SJSA1 (cell line): Measurements from ENCODE around the gene POTEC. TPM values are rescaled to one million over a fixed set of nuclear protein-coding genes. Genes with fewer than 3 reads are reported as not detected.
"Not testable (repeated sequence)": the region's sequence is repeated elsewhere in the genome, so short reads cannot be mapped to it uniquely, and the experiment has no call there.

ENCODE experiments used
- DNase-seq, 2 experiments: peaks; one replicate each; pipeline ENCODE4 v3.0.0-alpha.2; 2015 to 2020; ENCODE audit warnings: low spot score in 2 of 2, low read depth in 1 of 2
- H3K27ac ChIP-seq: fragments of 250-450 bp; sonication (Bioruptor Pico); 2 replicates; pipeline ENCODE4 v1.5.1; 2020; ENCODE audit warnings: mild to moderate bottlenecking, moderate library complexity
- H3K27me3 ChIP-seq: fragments of 250-450 bp; sonication (Bioruptor Pico); replicated peaks from 2 replicates; pipeline ENCODE4 v1.5.1; 2020; ENCODE audit warnings: mild to moderate bottlenecking, moderate library complexity
- H3K36me3 ChIP-seq: fragments of 250-450 bp; sonication (Bioruptor Pico); 2 replicates; pipeline ENCODE4 v1.5.1; 2020; ENCODE audit warnings: mild to moderate bottlenecking
- H3K4me1 ChIP-seq: fragments of 250-450 bp; sonication (Bioruptor Pico); replicated peaks from 2 replicates; pipeline ENCODE4 v1.6.1; 2021; ENCODE audit warnings: mild to moderate bottlenecking
- H3K4me3 ChIP-seq: fragments of 250-450 bp; sonication (Bioruptor Pico); 2 replicates; pipeline ENCODE4 v1.5.1; 2020; ENCODE audit warnings: mild to moderate bottlenecking
- H3K9me3 ChIP-seq: fragments of 250-450 bp; sonication (Bioruptor Pico); replicated peaks from 2 replicates; pipeline ENCODE4 v1.5.1; 2020; ENCODE audit warnings: mild to moderate bottlenecking
- total RNA-seq: library from RNA; depleted of rRNA; stranded (reverse); fragments of >200 nt; shearing (Covaris generic); gene quantifications from 2 replicates; pipeline ENCODE4 v1.2.3, GENCODE V29; 2014; rRNA removed

POTEC gene
- not detected in 2 replicates for total RNA-seq

DNA sequence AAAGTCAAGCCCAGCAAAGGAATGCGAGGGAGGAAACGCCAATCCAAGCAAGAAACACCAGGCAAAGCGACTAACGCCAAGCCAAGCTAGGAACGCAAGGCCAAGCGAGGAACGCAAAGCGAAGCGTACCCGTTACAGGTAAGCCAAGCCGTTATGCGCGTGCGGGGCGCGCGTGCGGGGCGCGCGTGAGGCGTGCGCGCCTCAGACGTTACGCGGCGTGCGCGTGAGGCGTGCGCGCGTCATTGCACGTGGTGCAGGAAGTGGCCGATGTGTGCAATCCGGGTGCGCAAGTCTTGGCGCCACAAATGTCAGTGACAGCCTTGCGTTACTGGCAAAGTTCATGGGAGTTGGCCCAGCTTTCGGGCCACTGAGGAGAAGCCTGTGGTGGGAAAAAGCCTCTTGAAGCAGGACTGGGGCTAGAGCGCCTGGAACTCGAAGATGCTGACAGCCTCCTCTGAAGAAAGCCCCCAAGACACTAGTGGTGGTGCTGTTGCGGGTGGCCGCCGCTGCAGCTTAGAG is at the start of gene POTEC:
Gene POTEC (minus strand): TSS at position 155 of the 519 bp plus-strand sequence. CDS start 454 bp downstream, outside the sequence.
- not testable (repeated sequence) for H3K36me3 ChIP-seq, H3K4me3 ChIP-seq, H3K27ac ChIP-seq, H3K27me3 ChIP-seq, DNase-seq, H3K4me1 ChIP-seq, H3K9me3 ChIP-seq

DNA sequence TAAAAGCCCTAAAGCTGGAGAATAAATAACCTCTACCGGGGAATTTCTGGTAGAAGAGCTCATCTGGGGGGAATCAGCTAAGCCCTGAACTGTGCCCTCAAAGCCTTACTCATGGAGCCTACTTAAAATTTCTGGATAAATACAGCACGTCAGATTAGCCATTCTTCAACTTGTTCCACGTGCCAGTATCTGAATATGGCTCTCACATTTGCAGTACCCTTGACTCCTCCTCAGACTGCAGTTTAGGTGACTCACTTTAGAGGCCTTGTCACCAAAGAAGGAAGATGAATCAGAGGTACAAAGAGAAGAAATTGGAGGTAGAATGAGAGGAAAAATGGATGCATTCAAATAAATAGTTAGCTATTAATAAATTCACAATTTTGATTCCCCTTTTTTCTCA is 34.6 kb upstream of the POTEC start:
- Histone ChIP-seq H3K9me3 (no peaks in the 10 kb centered on the region), H3K27ac (no peak overlapping the region), H3K27me3 (no peaks in the 10 kb centered on the region), H3K4me1 (no peaks in the 10 kb centered on the region), H3K4me3 (no peak overlapping the region), H3K36me3 (no peaks in the 10 kb centered on the region)
- no peak for DNase-seq

DNA sequence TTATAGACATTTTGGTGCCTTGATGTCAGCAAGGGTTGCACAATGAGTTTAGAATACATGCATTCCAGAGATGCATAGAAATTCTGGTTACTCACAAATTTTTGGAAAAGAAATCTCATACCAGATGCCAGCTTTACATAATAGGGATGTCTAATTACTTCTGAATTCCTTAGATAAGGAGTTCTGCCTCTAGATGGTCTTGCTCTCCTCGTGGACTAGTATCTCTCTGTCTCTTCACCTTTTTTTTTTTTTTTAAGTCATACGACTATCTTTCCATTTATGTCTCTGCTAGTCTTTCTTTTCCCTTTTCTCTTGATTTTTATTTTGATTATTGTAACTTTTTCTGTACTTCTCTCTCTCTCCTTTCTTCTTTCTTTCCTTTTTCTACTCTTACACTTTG is 16.1 kb upstream of the POTEC start:
- H3K27ac ChIP-seq, DNase-seq, H3K9me3 ChIP-seq, H3K4me3 ChIP-seq, H3K4me1 ChIP-seq, H3K36me3 ChIP-seq, H3K27me3 ChIP-seq: not testable (repeated sequence)

DNA sequence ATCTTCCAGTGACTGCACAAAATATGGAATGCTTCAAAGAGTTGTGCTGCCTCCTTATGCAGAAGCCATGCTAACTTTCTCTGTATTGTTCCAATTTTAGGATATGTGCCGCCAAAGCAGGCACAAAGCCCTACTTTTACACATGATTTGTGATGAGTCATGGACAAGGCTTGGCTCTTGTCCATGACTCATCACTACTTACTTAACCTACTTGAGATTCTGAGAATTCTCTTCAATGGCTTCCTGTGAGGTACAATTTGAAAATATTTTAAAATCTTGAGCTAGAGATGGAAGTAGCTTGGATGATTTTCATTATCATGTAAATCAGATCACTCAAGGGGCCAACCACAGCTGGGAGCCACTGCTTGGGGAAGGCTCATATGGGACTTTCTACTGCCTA is 11.7 kb downstream of the POTEC start:
- not testable (repeated sequence) for H3K27me3 ChIP-seq, H3K27ac ChIP-seq, DNase-seq, H3K9me3 ChIP-seq, H3K4me3 ChIP-seq, H3K4me1 ChIP-seq, H3K36me3 ChIP-seq

DNA sequence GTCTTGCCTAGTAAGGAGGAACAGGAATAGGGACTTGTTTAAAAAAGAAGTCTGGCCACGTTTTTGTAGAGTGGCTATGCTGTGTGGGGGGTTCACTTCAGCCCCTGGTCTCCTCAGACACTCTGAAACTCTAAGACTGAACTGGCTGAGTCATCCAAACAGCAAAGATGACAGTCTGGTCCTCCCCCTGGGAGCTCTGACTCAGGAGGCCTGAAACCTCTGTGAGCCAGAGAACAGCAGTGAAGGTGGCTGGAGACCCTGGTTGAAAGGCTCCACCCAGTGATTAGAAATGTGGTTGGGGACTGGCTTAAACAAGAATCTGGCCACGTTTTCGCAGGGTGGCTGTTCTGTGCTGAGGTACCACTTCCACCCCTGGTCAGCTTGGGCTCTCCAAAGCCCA is 32.7 kb downstream of the POTEC start:
- H3K4me1 ChIP-seq, H3K27ac ChIP-seq, H3K36me3 ChIP-seq, DNase-seq, H3K27me3 ChIP-seq, H3K4me3 ChIP-seq, H3K9me3 ChIP-seq: not testable (repeated sequence)

DNA sequence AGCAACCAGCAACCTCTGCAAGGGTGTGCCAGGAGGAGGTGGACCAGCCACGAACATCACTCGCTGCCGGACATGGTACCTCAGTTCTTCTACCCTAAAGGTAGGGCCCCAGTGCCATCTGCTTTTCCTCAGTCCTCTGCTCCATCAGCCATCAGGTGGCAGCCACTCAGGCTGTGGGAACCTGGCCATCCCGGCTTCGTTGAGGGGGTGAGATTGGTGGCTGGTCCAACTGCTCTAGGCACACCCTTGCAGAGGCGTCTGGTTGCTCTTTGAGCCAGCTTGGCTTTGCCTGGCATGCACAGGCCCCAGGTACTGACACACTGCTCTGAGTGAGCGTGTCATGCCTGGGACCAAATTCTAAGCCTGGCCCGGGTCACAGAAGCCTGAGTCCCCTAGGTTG is 39.7 kb downstream of the POTEC start:
- not testable (repeated sequence) for H3K9me3 ChIP-seq, H3K27me3 ChIP-seq, H3K36me3 ChIP-seq, H3K27ac ChIP-seq, H3K4me3 ChIP-seq, DNase-seq, H3K4me1 ChIP-seq

DNA sequence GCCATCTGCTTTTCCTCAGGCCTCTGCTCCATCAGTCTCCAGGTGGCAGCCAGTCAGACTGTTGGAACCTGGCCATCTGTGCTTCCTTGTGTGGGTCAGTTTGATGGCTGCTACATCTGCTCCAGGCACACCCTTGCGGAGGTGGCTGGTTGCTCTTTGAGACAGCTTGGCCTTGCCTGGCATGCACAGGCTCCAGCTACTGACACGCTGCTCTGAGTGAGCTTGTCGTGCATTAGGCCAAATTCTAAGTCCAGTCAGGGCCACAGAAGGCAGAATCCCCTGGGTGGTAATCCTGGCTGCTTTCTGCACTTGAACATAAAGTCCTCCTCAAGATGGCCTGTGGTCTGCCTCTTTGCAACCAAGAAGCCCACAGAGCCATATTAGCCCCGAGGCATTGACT is 41.5 kb downstream of the POTEC start:
- H3K9me3 ChIP-seq, DNase-seq, H3K27me3 ChIP-seq, H3K4me3 ChIP-seq, H3K36me3 ChIP-seq, H3K4me1 ChIP-seq, H3K27ac ChIP-seq: not testable (repeated sequence)

DNA sequence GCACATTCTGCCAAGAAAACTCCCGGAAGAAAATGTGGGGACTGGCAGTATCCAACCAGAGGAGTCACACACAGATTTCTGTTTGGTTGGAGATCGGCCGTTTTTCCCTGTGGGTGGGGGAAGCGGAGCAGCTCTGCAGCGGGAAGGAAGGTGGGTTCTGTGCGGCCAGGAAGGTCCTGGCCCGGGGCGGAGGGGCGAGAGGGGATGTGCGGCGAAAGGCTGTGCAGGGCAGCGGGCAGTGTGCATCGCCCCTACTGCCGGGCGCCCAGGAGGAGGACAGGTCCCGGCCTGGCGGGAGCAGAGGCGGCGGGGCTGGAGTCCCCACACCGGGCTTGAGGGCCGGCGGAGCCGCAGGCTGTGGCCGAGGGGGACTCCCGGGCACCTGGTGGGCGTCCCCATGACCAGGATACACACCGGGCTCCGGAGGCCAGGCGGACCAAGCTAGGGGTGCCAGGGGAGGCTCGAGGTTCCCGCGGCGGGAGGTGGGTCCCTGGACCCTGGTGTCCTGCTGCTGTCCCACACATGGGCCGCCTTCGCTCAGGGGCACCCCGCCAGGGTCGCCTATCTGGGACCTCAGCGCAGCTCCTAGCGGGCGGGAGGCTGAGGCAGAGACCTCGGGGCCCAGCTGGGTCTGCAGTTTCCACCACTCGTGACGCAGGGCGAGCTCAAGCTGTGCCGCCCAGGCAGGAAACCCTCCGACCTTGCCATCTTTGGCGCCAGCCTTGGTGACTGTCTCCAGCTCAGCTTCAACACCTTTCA is 54.0 kb downstream of the POTEC start:
- H3K9me3 ChIP-seq, H3K27me3 ChIP-seq, H3K4me3 ChIP-seq, H3K27ac ChIP-seq, H3K4me1 ChIP-seq, H3K36me3 ChIP-seq, DNase-seq: not testable (repeated sequence)

DNA sequence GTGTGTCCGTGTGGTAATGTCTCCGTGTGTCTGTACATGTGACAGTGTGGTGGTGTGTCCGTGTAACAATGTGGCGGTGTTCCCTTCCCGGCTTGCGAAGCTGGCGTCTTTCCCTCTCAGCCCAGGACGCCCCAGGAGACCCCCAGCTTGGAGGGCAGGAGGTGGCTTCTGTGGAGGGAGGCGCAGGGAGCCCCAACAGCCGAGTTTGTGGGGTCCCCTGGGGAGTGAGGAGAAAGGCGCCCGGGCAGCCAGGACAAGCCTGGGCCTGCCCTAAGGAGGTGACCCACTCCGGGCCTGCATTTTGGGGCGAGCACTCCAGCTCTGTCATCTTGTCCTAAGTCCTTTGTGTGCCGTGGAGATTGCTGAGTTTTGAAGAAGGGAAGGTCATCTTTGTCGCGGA is 54.6 kb downstream of the POTEC start:
- H3K4me1 ChIP-seq, H3K36me3 ChIP-seq, DNase-seq, H3K4me3 ChIP-seq, H3K9me3 ChIP-seq, H3K27ac ChIP-seq, H3K27me3 ChIP-seq: not testable (repeated sequence)

DNA sequence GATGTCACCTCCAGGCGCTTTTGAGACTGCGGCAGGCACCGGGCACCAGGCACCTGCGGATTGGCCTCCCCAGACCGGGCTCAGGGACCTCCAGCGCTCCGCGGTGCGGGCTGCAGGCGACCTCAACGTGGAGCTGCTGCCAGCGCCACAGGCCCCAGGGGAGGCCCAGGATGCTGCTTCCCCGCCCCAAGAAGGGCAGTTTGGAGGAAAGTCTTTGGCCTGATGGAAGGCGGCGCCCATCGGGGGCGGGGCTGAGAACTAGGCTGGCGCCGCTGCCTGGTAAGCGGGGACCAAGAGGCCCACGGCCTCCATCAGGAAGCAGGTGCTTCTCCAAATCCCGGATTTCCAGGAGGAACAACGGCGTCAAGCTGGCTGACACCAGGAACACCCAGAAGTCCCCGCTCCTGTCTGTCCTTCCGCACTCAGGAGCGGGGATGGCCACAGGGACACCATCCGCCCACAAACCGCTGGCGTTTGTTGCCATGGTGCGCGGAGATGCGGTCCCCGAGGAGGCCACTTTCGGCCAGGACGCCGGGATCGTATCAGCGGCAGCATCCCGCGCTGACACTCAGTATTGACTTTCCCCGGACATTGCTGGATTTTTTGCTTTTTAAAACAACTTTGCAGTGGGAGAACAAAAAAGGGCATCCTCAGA is 56.3 kb downstream of the POTEC start:
- not testable (repeated sequence) for H3K36me3 ChIP-seq, DNase-seq, H3K4me1 ChIP-seq, H3K27me3 ChIP-seq, H3K9me3 ChIP-seq, H3K4me3 ChIP-seq, H3K27ac ChIP-seq

DNA sequence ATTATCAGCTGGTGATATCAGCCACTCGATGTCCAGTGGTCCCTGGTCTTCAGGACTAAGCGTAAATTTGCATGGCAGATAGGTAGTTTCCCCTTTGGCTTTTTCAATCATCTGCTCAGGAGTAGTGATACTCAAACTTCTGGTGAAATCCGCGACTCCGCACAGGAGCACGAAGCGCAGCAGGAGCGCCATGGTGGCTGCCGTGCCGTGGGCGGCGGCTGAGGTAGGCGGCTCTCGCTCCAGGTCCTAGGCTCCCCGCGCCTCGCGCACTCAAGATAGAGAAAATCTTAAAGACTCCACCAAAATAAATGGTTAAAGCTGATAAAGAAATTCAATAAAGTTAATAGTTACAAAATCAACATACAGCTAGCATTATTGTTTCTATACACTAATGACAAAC is 64.3 kb downstream of the POTEC start:
- not testable (repeated sequence) for H3K9me3 ChIP-seq, DNase-seq, H3K4me1 ChIP-seq, H3K36me3 ChIP-seq, H3K4me3 ChIP-seq, H3K27ac ChIP-seq, H3K27me3 ChIP-seq

DNA sequence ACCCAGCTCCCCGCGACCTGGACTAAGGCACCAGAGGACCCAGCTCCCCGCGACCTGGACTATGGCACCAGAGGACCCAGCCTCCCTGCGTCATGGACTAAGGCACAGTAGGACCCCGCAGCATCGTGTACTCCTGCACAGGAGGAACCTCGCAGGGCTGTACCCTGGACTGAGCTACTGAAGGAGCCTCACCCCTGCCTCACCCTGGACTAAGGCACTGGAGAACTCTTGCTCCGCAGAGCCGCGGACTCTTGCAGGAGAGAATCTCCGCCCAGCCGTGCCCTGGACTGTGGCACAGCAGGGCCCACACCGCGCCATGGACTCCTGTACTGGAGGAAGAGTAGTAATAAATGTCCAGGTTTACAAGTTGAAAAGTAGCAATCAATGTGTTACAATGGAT is 67.9 kb downstream of the POTEC start:
- DNase-seq, H3K27me3 ChIP-seq, H3K9me3 ChIP-seq, H3K36me3 ChIP-seq, H3K4me3 ChIP-seq, H3K27ac ChIP-seq, H3K4me1 ChIP-seq: not testable (repeated sequence)

DNA sequence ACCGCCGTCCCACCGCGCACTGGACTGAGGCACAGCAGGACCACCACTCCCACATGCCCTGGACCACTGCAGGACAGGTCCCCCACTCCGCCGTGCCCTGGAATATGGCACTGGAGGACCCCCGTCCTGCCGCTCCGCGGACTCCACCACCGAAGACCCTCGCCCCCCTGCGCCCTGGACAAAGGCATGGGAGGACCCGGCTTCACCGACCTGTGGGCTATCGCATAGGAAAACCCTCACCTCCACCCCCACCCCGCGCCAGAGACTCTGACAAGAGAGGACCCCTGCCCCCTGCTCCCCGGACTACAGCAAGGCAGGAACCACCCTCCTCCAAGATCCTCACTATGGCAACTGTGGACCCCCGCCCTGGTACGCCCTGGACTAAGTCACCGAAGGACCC is 68.6 kb downstream of the POTEC start:
- not testable (repeated sequence) for H3K4me1 ChIP-seq, H3K27me3 ChIP-seq, H3K36me3 ChIP-seq, H3K9me3 ChIP-seq, DNase-seq, H3K27ac ChIP-seq, H3K4me3 ChIP-seq

DNA sequence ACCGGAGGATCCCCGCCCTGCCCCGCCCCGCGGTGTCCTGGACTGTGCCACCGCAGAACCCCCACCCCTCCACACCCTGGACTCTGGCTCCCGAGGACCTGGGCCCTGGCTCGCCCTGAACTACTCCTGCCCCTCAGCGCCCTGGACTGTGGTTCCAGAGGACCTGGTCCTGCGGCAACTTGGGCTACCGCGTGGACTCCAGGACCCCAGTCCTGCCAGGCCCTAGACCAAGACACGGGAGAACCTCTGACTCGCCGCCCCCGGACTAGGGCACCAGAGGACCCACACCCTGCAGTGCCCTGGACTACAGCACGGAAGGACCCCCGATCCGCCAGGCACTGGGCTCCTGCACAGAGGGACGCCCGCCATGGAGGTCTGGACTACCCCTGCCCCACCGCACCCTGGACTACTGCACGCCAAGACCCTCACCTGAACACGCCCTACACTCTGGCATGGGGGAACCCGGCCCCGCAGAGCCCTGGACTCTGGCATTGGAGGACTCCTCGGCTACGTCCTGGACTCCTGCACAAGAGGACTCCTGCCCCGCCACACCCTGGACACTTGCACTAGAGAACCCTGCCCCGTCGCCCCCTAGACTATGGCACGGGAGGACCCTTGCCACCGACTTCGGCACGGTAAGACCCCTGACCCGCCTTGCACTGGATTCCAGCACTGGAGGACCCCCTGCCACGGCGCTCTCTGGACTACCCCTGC is 69.2 kb downstream of the POTEC start:
- H3K36me3 ChIP-seq, H3K27ac ChIP-seq, H3K9me3 ChIP-seq, H3K27me3 ChIP-seq, H3K4me3 ChIP-seq, H3K4me1 ChIP-seq, DNase-seq: not testable (repeated sequence)
